ENCODE data around the gene BAHD1. TPM values are rescaled to one million over a fixed set of nuclear protein-coding genes. Genes with fewer than 3 reads are reported as not detected.

Gene BAHD1
- total and polyA plus RNA-seq, 2 donors (not counting 1 experiment from before 2014, with no cell fraction given) = 15.0 to 34.7 TPM

DNA sequence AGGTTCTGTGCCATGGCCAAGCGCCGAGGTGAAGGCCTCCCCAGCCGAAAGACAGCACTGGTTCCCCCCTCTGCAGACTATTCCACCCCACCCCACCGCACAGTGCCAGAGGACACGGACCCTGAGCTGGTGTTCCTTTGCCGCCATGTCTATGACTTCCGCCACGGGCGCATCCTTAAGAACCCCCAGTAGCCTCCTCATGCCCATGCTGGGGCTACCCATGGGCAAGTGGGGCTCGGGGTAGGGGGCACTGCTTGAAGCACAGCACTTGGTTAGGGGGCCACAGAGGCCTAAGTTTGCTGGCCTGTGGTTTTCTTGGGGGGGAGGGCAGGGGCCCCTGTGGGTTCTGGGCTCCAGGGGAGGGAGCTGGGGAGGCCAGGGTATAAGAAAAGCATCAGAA, 25.2 kb downstream of the BAHD1 start:
- no peak for DNase-seq
- H3K36me3 ChIP-seq (replicated peaks in 1 of 2; ENCODE audit: control extremely low read depth in 1 of 2, control insufficient read depth in 1 of 2, extremely low read depth in 1 of 2, insufficient read depth in 2 of 2, low read length in 1 of 2) = peaks cover 0 to 54% of the 10 kb centered on the region in 2 experiments
- no peak overlapping the region for H2AFZ ChIP-seq (ENCODE audit: insufficient read depth, low read depth, low read length, poor library complexity, severe bottlenecking)
- Mint-ChIP-seq H3K4me1 (no peaks in the 10 kb centered on the region), H3K4me3 (no peak overlapping the region), H3K27me3 (no peaks in the 10 kb centered on the region), H3K9me3 (ENCODE audit: insufficient read depth) (no peaks in the 10 kb centered on the region), H3K27ac (no peak overlapping the region)
- H3K4me1 ChIP-seq (ENCODE audit: control insufficient read depth in 2 of 2, insufficient read depth in 2 of 2, low read length in 2 of 2) = peaks cover 0 to 5% of the 10 kb centered on the region in 2 donors
- ATAC-seq (ENCODE audit: low read depth) = no peak
- H3K79me2 ChIP-seq (ENCODE audit: control insufficient read depth, insufficient read depth, low read length) = no peaks in the 10 kb centered on the region
- TF ChIP-seq, protein P1, sequence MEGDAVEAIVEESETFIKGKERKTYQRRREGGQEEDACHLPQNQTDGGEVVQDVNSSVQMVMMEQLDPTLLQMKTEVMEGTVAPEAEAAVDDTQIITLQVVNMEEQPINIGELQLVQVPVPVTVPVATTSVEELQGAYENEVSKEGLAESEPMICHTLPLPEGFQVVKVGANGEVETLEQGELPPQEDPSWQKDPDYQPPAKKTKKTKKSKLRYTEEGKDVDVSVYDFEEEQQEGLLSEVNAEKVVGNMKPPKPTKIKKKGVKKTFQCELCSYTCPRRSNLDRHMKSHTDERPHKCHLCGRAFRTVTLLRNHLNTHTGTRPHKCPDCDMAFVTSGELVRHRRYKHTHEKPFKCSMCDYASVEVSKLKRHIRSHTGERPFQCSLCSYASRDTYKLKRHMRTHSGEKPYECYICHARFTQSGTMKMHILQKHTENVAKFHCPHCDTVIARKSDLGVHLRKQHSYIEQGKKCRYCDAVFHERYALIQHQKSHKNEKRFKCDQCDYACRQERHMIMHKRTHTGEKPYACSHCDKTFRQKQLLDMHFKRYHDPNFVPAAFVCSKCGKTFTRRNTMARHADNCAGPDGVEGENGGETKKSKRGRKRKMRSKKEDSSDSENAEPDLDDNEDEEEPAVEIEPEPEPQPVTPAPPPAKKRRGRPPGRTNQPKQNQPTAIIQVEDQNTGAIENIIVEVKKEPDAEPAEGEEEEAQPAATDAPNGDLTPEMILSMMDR (IDR thresholded peaks at IDR 0.05) = no peak
- TF ChIP-seq EZH2 (IDR thresholded peaks at IDR 0.05; ENCODE audit: borderline replicate concordance, insufficient read depth, low read depth, low read length, poor library complexity, severe bottlenecking) = no peak
- no peaks in the 10 kb centered on the region for H3K27me3 ChIP-seq (replicated peaks in 1 of 4; ENCODE audit: control extremely low read depth in 1 of 4, control insufficient read depth in 3 of 4, insufficient read depth in 4 of 4, low read length in 3 of 4)
- no peak overlapping the region for H3K4me2 ChIP-seq (replicated peaks; ENCODE audit: low read depth, low read length, poor library complexity, severe bottlenecking)
- H3K9ac ChIP-seq (ENCODE audit: low read length) = no peak overlapping the region
- POLR2A ChIA-PET = no interaction called here
- H4K20me1 ChIP-seq (ENCODE audit: control insufficient read depth, insufficient read depth, low read length, poor library complexity, severe bottlenecking) = no peaks in the 10 kb centered on the region
- H3K4me3 ChIP-seq (ENCODE audit: control extremely low read depth in 1 of 5, extremely low read depth in 1 of 5, insufficient read depth in 1 of 5, low read depth in 2 of 5, low read length in 4 of 5) = no peak overlapping the region
- WGBS (ENCODE audit: insufficient coverage) = 100% methylated on average over 6 of the region's 10 CpGs
- intact Hi-C loops (cut with micrococcal nuclease) = no loop called here
- CTCF ChIA-PET = no interaction called here
- no peaks in the 10 kb centered on the region for H3K9me3 ChIP-seq (ENCODE audit: control extremely low read depth in 1 of 3, control insufficient read depth in 2 of 3, insufficient read depth in 1 of 3, low read length in 2 of 3)
- H3K27ac ChIP-seq (ENCODE audit: low read length in 2 of 2) = no peak overlapping the region

DNA sequence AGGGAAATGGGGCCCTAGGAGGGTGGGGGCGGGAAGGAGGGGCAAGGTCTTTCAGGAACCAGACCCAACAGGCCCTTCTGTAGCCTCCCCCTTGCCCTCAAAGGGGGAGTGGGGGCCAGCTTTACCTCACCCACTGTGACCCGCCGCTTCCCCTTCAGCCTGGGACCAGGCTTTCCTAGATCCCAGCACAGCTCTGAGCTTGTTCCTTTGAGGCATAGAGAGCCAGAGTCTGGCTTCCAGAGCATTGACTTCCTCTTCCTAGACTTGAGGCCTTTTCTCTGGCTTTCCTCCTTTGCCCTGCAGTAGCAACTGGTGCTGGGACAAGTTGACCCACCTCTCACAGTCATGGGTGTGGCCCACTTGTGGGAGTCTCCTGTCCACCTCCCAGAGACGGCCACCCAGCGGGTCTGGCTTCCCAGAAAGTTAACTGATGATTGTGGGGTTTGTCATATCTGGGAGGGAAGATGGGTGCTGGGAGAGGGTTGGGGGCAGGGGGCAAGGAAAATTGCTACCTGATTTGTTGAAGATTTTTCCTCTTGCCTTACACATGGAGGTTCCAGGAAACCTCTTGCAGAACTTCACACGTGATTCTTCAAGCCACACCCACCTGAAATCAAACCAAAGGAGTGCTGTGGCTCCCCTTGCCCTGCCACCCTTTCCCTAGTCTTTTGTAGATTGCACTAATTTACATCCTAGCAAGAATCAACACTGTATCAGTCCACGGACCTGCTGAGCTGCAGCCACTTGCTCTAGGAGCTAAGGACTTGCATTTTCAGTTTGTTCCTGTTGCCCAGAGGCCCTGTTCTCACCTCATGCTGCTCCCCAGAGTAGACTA, 25.9 kb downstream of the BAHD1 start:
- H3K4me1 ChIP-seq (ENCODE audit: control insufficient read depth in 2 of 2, insufficient read depth in 2 of 2, low read length in 2 of 2) = peaks cover 0 to 8% of the 10 kb centered on the region in 2 donors
- peaks cover 1% of the 10 kb centered on the region for H3K4me1 Mint-ChIP-seq
- peaks cover 0 to 52% of the 10 kb centered on the region in 2 experiments for H3K36me3 ChIP-seq (replicated peaks in 1 of 2; ENCODE audit: control extremely low read depth in 1 of 2, control insufficient read depth in 1 of 2, extremely low read depth in 1 of 2, insufficient read depth in 2 of 2, low read length in 1 of 2)
- TF ChIP-seq, protein P1 (IDR thresholded peaks at IDR 0.05) = no peak
- no peak for TF ChIP-seq EZH2 (IDR thresholded peaks at IDR 0.05; ENCODE audit: borderline replicate concordance, insufficient read depth, low read depth, low read length, poor library complexity, severe bottlenecking)
- intact Hi-C loops (cut with micrococcal nuclease) = no loop called here
- no peak overlapping the region for H3K4me2 ChIP-seq (replicated peaks; ENCODE audit: low read depth, low read length, poor library complexity, severe bottlenecking)
- no peaks in the 10 kb centered on the region for H3K27me3 ChIP-seq (replicated peaks in 1 of 4; ENCODE audit: control extremely low read depth in 1 of 4, control insufficient read depth in 3 of 4, insufficient read depth in 4 of 4, low read length in 3 of 4)
- ChIA-PET CTCF (no interaction called here), POLR2A (no interaction called here)
- DNase-seq = no peak
- no peak overlapping the region for H2AFZ ChIP-seq (ENCODE audit: insufficient read depth, low read depth, low read length, poor library complexity, severe bottlenecking)
- H3K4me3 Mint-ChIP-seq = no peak overlapping the region
- H3K27ac ChIP-seq (ENCODE audit: low read length in 2 of 2) = no peak overlapping the region
- no peaks in the 10 kb centered on the region for H3K9me3 Mint-ChIP-seq (ENCODE audit: insufficient read depth)
- H3K27me3 Mint-ChIP-seq = no peaks in the 10 kb centered on the region
- 83% methylated on average over 5 of the region's 7 CpGs for WGBS (ENCODE audit: insufficient coverage)
- ATAC-seq (ENCODE audit: low read depth) = no peak
- no peaks in the 10 kb centered on the region for H3K79me2 ChIP-seq (ENCODE audit: control insufficient read depth, insufficient read depth, low read length)
- H4K20me1 ChIP-seq (ENCODE audit: control insufficient read depth, insufficient read depth, low read length, poor library complexity, severe bottlenecking) = no peaks in the 10 kb centered on the region
- no peak overlapping the region for H3K27ac Mint-ChIP-seq
- H3K9ac ChIP-seq (ENCODE audit: low read length) = no peak overlapping the region
- no peaks in the 10 kb centered on the region for H3K9me3 ChIP-seq (ENCODE audit: control extremely low read depth in 1 of 3, control insufficient read depth in 2 of 3, insufficient read depth in 1 of 3, low read length in 2 of 3)
- H3K4me3 ChIP-seq (ENCODE audit: control extremely low read depth in 1 of 5, extremely low read depth in 1 of 5, insufficient read depth in 1 of 5, low read depth in 2 of 5, low read length in 4 of 5) = no peak overlapping the region

All from B cell (primary cell).